ENCODE data around the gene CACNA1E.

Gene CACNA1E

GRCh38 chr1:181778640-181779260 is 295.4 kb downstream of the CACNA1E start:
- DNase-seq: no peak

- DNase-seq: no peak
These were observed 296.0 kb downstream of the CACNA1E start for GRCh38 chr1:181779343-181779742.

DNA sequence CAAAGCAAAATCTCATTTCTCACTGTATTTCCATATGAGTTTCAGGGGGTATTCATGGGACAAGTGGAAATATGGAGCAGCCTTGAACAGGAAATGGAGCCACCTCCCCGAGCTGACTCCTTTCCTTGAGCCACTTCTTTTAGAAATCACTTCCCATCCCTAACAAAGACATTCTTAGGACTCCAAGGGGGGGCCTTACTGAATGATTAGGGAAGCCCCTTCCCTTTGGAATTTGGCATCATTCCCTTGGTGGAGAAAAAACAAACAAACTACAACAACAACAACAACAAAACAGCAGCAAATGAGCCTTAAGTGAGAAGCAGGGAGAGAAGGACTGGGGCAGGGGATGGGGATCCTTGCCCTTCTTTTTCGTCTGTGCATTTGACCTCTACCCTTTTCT is 299.9 kb downstream of the CACNA1E start:
- DNase-seq: no peak

DNA sequence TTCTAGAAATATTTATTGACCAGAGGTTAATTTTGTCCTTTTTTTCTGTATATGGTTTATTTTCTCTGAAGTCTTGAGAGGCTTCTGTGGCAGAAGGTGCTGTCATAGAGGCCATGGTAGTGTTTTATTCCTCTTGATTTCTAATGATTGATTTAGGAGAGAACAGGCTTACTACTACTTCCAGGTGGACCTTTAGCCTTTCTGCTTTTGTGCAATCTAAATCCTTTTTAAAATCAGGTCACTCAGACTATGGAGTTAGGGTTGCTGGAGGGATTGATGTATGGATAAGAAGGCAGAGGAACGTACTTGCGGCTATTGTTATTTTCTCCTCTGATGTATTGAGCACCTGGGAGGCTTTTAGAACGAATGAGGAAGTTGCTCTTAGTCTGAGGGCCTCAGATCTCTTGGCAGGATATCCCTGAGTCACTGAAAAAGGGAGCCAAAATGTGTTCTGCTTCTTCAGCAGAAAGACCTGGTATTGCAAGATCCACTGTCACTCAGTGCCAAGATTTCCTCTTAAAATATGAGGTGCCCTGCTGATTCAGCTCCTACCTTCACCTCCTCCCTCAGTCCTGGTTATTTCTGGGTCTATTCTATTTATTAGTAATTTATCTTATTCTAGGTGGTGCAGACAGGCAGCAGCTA is 300.8 kb downstream of the CACNA1E start:
- DNase-seq: no peak

DNA sequence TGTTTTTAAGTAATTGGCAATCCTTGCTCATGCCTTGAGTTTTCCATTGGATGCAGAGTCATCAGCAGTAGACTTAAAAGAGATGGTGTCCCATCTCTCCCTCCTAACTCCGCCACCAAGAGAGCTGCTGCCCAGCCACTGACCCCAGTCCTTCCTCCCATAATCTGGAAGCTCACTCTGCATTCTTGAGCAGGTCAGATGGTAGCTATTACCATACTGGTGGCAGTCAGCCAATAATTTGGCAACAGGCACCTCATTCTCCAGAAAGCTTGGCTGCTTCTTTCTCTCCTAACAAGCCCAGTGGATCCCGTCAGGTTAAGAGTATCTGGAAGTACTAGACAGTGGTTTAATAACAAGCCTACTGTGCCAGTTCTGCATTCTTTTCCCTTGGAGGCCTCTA is 306.1 kb downstream of the CACNA1E start:
- no peak for DNase-seq

GRCh38 chr1:181791721-181792120 is 308.4 kb downstream of the CACNA1E start:
- no peak for DNase-seq

DNA sequence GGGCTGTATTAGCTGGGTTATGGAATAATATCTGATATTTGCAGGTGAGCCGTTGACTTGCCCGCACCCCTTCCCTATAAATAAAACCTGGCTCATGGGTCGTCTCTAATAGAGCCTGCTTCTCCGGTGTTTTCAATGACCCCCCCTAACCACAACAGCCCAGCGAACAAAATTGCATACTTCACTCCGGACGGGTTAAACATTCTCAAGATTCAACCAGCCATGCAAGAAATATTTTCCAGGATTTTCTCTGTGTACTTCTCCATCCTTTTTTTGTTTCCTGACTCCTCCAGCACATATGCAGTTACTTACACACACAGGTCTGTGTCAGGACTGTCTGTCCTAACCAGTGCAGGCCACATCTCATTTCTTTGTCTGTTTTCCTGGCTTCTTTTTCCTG is 310.5 kb downstream of the CACNA1E start:
- no peak for DNase-seq

DNA sequence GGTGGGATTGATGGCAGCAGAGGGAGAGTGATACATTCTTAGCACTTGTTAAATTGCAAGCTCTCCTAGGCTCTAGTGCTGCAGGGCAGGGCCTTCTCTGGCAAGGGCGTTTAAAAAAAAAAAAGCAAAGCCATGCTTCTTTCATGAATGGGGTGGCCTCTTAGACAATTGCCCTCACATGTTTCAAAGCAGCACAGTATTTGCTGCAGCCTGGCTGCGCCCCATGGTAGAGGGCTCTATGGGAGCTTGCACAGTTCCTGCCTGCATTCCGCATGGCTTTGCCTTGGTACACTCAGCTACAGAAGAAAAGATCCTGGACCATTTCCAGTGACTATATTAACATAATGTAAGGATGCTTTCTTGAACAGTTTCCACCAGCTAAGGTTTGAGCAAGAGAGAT is 311.0 kb downstream of the CACNA1E start:
- no peak for DNase-seq

- no peak for DNase-seq
These were observed 315.0 kb downstream of the CACNA1E start for GRCh38 chr1:181798191-181798926.

- no peak for DNase-seq
These were observed 318.3 kb downstream of the CACNA1E start for GRCh38 chr1:181801617-181802016.

GRCh38 chr1:181802466-181802865 is 319.1 kb downstream of the CACNA1E start:
- DNase-seq: no peak

- no peak for DNase-seq
These were observed 320.1 kb downstream of the CACNA1E start for GRCh38 chr1:181803421-181803820.

- no peak for DNase-seq
These were observed 321.7 kb downstream of the CACNA1E start for GRCh38 chr1:181804989-181805388.

DNA sequence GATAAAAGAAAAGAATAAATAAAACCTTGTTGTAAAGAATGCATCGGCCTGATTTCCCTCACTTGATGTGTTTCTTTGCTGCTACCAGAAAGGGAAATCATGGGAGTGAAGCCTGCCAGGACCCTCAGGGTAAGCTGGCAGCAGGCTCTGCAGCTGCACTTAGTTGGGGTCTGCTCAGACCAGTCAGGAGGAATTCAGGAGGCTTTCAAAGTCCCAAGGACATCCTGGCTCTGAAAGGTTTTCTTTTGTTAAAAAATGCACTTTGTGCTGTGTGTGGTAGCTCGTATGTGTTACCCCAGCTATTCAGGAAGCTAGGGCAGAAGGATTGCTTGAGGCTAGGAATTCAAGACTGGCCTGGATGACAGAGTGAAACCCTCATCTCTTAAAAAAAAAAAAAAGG is 323.4 kb downstream of the CACNA1E start:
- DNase-seq: no peak

- DNase-seq: no peak
These were observed 323.9 kb downstream of the CACNA1E start for GRCh38 chr1:181807251-181807650.

- DNase-seq: no peak
These were observed 326.8 kb downstream of the CACNA1E start for GRCh38 chr1:181809991-181810545.

DNA sequence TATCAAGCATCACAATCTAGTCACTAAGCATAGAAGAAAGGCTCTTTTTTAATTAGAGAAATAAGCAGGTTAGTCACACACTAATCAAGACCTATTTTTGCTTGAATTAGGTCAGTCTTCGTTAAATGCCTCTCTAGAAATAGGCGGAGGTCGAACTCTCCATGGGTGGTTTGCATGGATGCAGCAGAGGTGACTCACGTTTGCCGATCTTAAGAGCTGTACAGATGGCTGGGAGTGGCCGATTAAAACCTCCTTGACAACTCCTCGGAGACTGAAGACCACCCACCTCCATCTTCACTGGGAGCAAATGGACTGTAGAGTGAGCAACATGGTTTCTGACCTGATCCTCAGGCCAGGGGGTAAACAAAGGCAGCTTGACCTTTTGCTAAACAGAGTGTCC is 328.9 kb downstream of the CACNA1E start:
- DNase-seq: no peak

GRCh38 chr1:181813266-181813665 is 329.9 kb downstream of the CACNA1E start:
- DNase-seq: no peak

- DNase-seq: no peak
These were observed 333.3 kb downstream of the CACNA1E start for GRCh38 chr1:181816608-181817007.

GRCh38 chr1:181817091-181817490 is 333.8 kb downstream of the CACNA1E start:
- DNase-seq: no peak

DNA sequence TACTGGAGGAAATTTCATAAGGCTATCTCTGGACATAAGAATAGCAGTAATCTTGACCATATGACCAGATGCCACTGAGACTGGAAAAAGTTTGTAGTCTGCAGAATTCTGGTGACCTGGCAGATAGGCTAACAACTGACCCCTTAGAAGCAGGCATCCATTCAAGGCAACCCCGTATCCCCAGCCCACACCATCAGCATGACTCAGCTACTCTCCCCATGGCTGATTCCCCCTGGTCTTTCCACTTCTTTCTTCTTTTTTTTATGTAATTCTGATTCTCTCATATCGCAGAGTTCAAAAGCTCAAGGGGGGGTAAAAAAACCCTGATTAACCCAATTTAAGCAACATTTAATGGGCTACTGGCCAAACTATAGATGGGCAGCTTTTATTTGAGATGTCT is 335.1 kb downstream of the CACNA1E start:
- no peak for DNase-seq

DNA sequence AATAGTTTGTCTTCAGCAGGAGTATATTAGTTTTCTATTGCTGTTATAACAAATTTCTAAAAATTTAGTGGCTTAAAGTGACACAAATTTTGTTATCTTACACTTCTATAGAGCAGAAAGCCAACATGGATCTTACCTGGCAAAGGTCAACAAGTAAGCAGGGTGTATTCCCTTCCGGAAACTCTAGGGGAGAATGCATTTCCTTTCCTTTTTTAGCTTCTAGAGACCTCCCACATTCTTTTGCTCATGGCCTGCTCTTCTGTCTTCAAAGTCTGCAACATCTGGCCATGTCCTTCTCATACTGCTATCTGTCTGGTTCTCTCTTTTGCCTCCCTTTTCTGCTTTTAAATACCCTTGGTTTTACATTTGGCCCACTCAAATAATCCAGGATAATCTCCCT is 335.6 kb downstream of the CACNA1E start:
- no peak for DNase-seq

DNA sequence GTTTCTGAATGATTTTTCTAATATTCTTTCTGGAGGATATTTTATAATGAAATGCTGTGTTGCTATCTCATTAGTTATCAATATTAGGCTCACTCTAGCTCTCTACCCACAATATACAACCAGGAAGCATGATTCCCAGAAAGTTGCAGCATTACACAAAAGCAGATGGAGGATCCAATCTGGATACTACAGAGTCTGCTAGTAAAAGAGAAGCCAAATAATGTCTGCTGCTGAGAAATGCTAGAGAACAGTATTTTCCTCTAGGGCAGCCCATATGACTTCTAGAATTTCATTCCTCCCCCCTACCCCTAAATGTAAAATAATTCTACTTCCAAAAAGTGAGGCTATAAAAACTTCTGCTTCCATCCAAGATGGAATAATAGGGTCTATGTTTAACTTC is 338.4 kb downstream of the CACNA1E start:
- DNase-seq: no peak
